ENCODE data around the gene MTHFR. TPM values are rescaled to one million over a fixed set of nuclear protein-coding genes. Genes with fewer than 3 reads are reported as not detected.

The MTHFR gene
- total and polyA plus RNA-seq, 2 of the 8 experiments (the other 6 are each of a cell fraction or from before 2014, with no cell fraction given), result 8.7 to 18.5 TPM

- no peak for TF ChIP-seq NANOG (IDR thresholded peaks at IDR 0.05; ENCODE audit: insufficient read depth, low read depth, low read length, poor library complexity, severe bottlenecking)
- TF ChIP-seq RAD21 (IDR thresholded peaks at IDR 0.05 in 1 of 2, conservative IDR thresholded peaks at IDR 0.05 in 1 of 2; ENCODE audit: low read depth in 2 of 2, low read length in 2 of 2), result no peak
- TF ChIP-seq ASH2L (IDR thresholded peaks at IDR 0.05; ENCODE audit: low read length), result no peak
Observed at GRCh38 chr1:11800756-11801433, 4.9 kb downstream of the MTHFR start (continued).

Measured in H1 (cell line).